T1000 (cell line): ENCODE measurements around the gene MYB.
"Not testable (repeated sequence)": the region's sequence is repeated elsewhere in the genome, so short reads cannot be mapped to it uniquely, and the experiment has no call there.

Source experiments
- DNase-seq: peaks from one replicate; lab custom pipeline; 2025; ENCODE audit warnings: mixed read lengths; lab: John Stamatoyannopoulos, UW

MYB gene

GRCh38 chr6:135164387-135164786 is 16.7 kb upstream of the MYB start:
- not testable (repeated sequence) for DNase-seq

- DNase-seq: no peak
These were observed 16.1 kb upstream of the MYB start for GRCh38 chr6:135165031-135165430.

- no peak for DNase-seq
These were observed 14.6 kb upstream of the MYB start for GRCh38 chr6:135166515-135166914.

GRCh38 chr6:135167617-135168016 is 13.5 kb upstream of the MYB start:
- DNase-seq: no peak

GRCh38 chr6:135168766-135169165 is 12.3 kb upstream of the MYB start:
- no peak for DNase-seq

GRCh38 chr6:135170238-135170637 is 10.9 kb upstream of the MYB start:
- DNase-seq: no peak

- DNase-seq: no peak
These were observed 10.3 kb upstream of the MYB start for GRCh38 chr6:135170849-135171248.

GRCh38 chr6:135173242-135173988 is 7.7 kb upstream of the MYB start:
- DNase-seq: no peak

GRCh38 chr6:135173989-135174484 is 7.1 kb upstream of the MYB start:
- DNase-seq: no peak

- DNase-seq: no peak
These were observed 5.0 kb upstream of the MYB start for GRCh38 chr6:135176058-135176457.

- no peak for DNase-seq
These were observed 4.6 kb upstream of the MYB start for GRCh38 chr6:135176464-135176863.

GRCh38 chr6:135179372-135179771 is 1.7 kb upstream of the MYB start:
- no peak for DNase-seq

- DNase-seq: no peak
These were observed 1.1 kb upstream of the MYB start for GRCh38 chr6:135179920-135180541.

- no peak for DNase-seq
These were observed 394 bp downstream of the MYB start for GRCh38 chr6:135181333-135182070.

- peak; percentile 27 for DNase-seq
These were observed 1.2 kb downstream of the MYB start for GRCh38 chr6:135182071-135183001.

- DNase-seq: no peak
These were observed 2.0 kb downstream of the MYB start for GRCh38 chr6:135183002-135183531.

- DNase-seq: no peak
These were observed 2.7 kb downstream of the MYB start for GRCh38 chr6:135183532-135184440.

GRCh38 chr6:135185483-135185882 is 4.4 kb downstream of the MYB start:
- DNase-seq: no peak

GRCh38 chr6:135186255-135186654 is 5.1 kb downstream of the MYB start:
- no peak for DNase-seq

GRCh38 chr6:135187372-135187771 is 6.3 kb downstream of the MYB start:
- DNase-seq: no peak
